GM19463 (cell line): ENCODE data around the gene MRPL39.

Experiments used
- ATAC-seq: cut with Tn5 transposase; IDR thresholded peaks from one replicate; pipeline ENCODE4 v1.9.1; 2021; ENCODE audit warnings: mild to moderate bottlenecking, moderate library complexity; ENCODE audit not compliant: unreplicated experiment

The MRPL39 gene

GRCh38 chr21:25541042-25541441 is 66.2 kb downstream of the MRPL39 start:
- ATAC-seq: no peak

- no peak for ATAC-seq
Observed at GRCh38 chr21:25539606-25540005, 67.7 kb downstream of the MRPL39 start.

GRCh38 chr21:25537174-25537573 is 70.1 kb downstream of the MRPL39 start:
- ATAC-seq: no peak

- no peak for ATAC-seq
Observed at GRCh38 chr21:25536752-25537151, 70.5 kb downstream of the MRPL39 start.

- no peak for ATAC-seq
Observed at GRCh38 chr21:25535849-25536248, 71.4 kb downstream of the MRPL39 start.
